Activated B cell treated with CpG ODN at 0.5 μM for 24 hours (primary cell): ENCODE results near the gene BTG1. TPM values are rescaled to one million over a fixed set of nuclear protein-coding genes. Genes with fewer than 3 reads are reported as not detected.

Experiments
- ATAC-seq: fragments of 200-7000 bp; cut with Tn5 transposase; one replicate; pipeline ENCODE4 v1.10.0; 2021; ENCODE audit warnings: low read depth, mild to moderate bottlenecking, moderate library complexity
- CTCF ChIA-PET: fragments of 350-600 bp; sonication (Branson Sonifier 250); formaldehyde crosslinking; loops from one replicate; lab custom pipeline; 2021; ENCODE audit warnings: antibody characterized with exemption; lab: Charles Lee
- POLR2A ChIA-PET: fragments of 350-600 bp; sonication (Branson Sonifier 250); formaldehyde crosslinking; loops from one replicate; lab custom pipeline; 2021; ENCODE audit warnings: antibody characterized with exemption; lab: Charles Lee
- DNase-seq: peaks from one replicate; pipeline ENCODE4 v3.0.0; 2022
- H3K27ac Mint-ChIP-seq: one replicate; pipeline ENCODE4 v1.8.0; 2020; ENCODE audit warnings: mixed read lengths
- H3K27me3 Mint-ChIP-seq: one replicate; pipeline ENCODE4 v1.8.0; 2021; ENCODE audit warnings: mixed read lengths
- H3K36me3 Mint-ChIP-seq: one replicate; pipeline ENCODE4 v1.8.0; 2021; ENCODE audit warnings: low read depth, mixed read lengths
- H3K4me1 Mint-ChIP-seq: one replicate; pipeline ENCODE4 v1.8.0; 2021; ENCODE audit warnings: mixed read lengths
- H3K4me3 Mint-ChIP-seq: one replicate; pipeline ENCODE4 v1.8.0; 2020; ENCODE audit warnings: mild to moderate bottlenecking, mixed read lengths
- H3K9me3 Mint-ChIP-seq: one replicate; pipeline ENCODE4 v1.8.0; 2020; ENCODE audit warnings: mixed read lengths
- CTCF ChIP-seq: fragments of 200-600 bp; IDR thresholded peaks from one replicate; pipeline ENCODE4 v1.8.0; 2022; ENCODE audit warnings: antibody characterized with exemption, mild to moderate bottlenecking
- intact Hi-C: fragments of 100-400 bp; cut with micrococcal nuclease; formaldehyde crosslinking; loops from one replicate; pipeline ENCODE4 v1.15.1; 2024
- total RNA-seq: library from RNA; stranded (reverse); gene quantifications from 2 replicates; pipeline ENCODE4 v1.2.3, GENCODE V29; 2022

BTG1 gene
- total RNA-seq, 1 donor from 2014 or later, result 429 TPM

- Mint-ChIP-seq H3K4me3 (no peak overlapping the region), H3K27me3 (no peaks in the 10 kb centered on the region), H3K9me3 (peaks cover 10% of the 10 kb centered on the region), H3K4me1 (peaks cover 47% of the 10 kb centered on the region), H3K36me3 (peaks cover 57% of the 10 kb centered on the region), H3K27ac (peak overlapping the region; percentile 46)
- TF ChIP-seq CTCF, result no peak
- ChIA-PET CTCF (interaction anchor here (0.8 kb wide), 1 partner anchor 316 kb away, joined by 3 read pairs; no protein-coding TSS in a partner anchor), POLR2A (interaction anchor here (1.0 to 2.5 kb wide), 3 partner anchors 11 to 21 kb away, joined by 3 to 19 read pairs (median 12); no protein-coding TSS in a partner anchor)
- no peak for ATAC-seq
- intact Hi-C loops, result loop anchor here (5.0 kb wide), 1 partner anchor 46 kb away; no protein-coding TSS in a partner anchor
- DNase-seq, result no peak
These were observed 22.5 kb downstream of the BTG1 start for GRCh38 chr12:92122941-92123779.

- Mint-ChIP-seq H3K4me1 (peaks cover 42% of the 10 kb centered on the region), H3K9me3 (peaks cover 10% of the 10 kb centered on the region), H3K27me3 (no peaks in the 10 kb centered on the region), H3K27ac (no peak overlapping the region), H3K36me3 (peaks cover 49% of the 10 kb centered on the region), H3K4me3 (no peak overlapping the region)
- POLR2A ChIA-PET, result interaction anchor here (1.3 kb wide), 1 partner anchor 15 kb away, joined by 4 read pairs; no protein-coding TSS in a partner anchor
- ATAC-seq, result no peak
- intact Hi-C loops, result loop anchor here (5.0 kb wide), 1 partner anchor 45 kb away; no protein-coding TSS in a partner anchor
- no peak for TF ChIP-seq CTCF
- no peak for DNase-seq
- CTCF ChIA-PET, result no interaction called here
These were observed 23.8 kb downstream of the BTG1 start for GRCh38 chr12:92121826-92122225.

GRCh38 chr12:92118826-92119536 is 26.7 kb downstream of the BTG1 start:
- POLR2A ChIA-PET, result no interaction called here
- ATAC-seq (no peak), DNase-seq (no peak)
- H3K36me3 Mint-ChIP-seq, result peaks cover 37% of the 10 kb centered on the region
- no peak overlapping the region for H3K27ac Mint-ChIP-seq
- H3K27me3 Mint-ChIP-seq, result no peaks in the 10 kb centered on the region
- intact Hi-C loops, result no loop called here
- H3K4me3 Mint-ChIP-seq, result no peak overlapping the region
- CTCF ChIA-PET, result no interaction called here
- peaks cover 10% of the 10 kb centered on the region for H3K9me3 Mint-ChIP-seq
- peaks cover 18% of the 10 kb centered on the region for H3K4me1 Mint-ChIP-seq
- TF ChIP-seq CTCF, result no peak

GRCh38 chr12:92114834-92115233 is 30.8 kb downstream of the BTG1 start:
- intact Hi-C loops, result no loop called here
- POLR2A ChIA-PET, result interaction anchor here (0.8 to 1.3 kb wide), 3 partner anchors 10 to 39 kb away, joined by 3 to 6 read pairs (median 4); no protein-coding TSS in a partner anchor

More at GRCh38 chr12:92114834-92115233, 30.8 kb downstream of the BTG1 start:
- Mint-ChIP-seq H3K27me3 (no peaks in the 10 kb centered on the region), H3K27ac (no peak overlapping the region), H3K9me3 (no peaks in the 10 kb centered on the region), H3K4me1 (peaks cover 25% of the 10 kb centered on the region), H3K4me3 (no peak overlapping the region), H3K36me3 (peaks cover 18% of the 10 kb centered on the region)
- CTCF ChIA-PET, result interaction anchor here (1.2 kb wide), 1 partner anchor 25 kb away, joined by 3 read pairs; no protein-coding TSS in a partner anchor
- no peak for ATAC-seq
- TF ChIP-seq CTCF, result no peak
- DNase-seq, result no peak
